Measurements from ENCODE around the gene NLRC5.

The NLRC5 gene, protein sequence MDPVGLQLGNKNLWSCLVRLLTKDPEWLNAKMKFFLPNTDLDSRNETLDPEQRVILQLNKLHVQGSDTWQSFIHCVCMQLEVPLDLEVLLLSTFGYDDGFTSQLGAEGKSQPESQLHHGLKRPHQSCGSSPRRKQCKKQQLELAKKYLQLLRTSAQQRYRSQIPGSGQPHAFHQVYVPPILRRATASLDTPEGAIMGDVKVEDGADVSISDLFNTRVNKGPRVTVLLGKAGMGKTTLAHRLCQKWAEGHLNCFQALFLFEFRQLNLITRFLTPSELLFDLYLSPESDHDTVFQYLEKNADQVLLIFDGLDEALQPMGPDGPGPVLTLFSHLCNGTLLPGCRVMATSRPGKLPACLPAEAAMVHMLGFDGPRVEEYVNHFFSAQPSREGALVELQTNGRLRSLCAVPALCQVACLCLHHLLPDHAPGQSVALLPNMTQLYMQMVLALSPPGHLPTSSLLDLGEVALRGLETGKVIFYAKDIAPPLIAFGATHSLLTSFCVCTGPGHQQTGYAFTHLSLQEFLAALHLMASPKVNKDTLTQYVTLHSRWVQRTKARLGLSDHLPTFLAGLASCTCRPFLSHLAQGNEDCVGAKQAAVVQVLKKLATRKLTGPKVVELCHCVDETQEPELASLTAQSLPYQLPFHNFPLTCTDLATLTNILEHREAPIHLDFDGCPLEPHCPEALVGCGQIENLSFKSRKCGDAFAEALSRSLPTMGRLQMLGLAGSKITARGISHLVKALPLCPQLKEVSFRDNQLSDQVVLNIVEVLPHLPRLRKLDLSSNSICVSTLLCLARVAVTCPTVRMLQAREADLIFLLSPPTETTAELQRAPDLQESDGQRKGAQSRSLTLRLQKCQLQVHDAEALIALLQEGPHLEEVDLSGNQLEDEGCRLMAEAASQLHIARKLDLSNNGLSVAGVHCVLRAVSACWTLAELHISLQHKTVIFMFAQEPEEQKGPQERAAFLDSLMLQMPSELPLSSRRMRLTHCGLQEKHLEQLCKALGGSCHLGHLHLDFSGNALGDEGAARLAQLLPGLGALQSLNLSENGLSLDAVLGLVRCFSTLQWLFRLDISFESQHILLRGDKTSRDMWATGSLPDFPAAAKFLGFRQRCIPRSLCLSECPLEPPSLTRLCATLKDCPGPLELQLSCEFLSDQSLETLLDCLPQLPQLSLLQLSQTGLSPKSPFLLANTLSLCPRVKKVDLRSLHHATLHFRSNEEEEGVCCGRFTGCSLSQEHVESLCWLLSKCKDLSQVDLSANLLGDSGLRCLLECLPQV (N-terminal part only)

DNA sequence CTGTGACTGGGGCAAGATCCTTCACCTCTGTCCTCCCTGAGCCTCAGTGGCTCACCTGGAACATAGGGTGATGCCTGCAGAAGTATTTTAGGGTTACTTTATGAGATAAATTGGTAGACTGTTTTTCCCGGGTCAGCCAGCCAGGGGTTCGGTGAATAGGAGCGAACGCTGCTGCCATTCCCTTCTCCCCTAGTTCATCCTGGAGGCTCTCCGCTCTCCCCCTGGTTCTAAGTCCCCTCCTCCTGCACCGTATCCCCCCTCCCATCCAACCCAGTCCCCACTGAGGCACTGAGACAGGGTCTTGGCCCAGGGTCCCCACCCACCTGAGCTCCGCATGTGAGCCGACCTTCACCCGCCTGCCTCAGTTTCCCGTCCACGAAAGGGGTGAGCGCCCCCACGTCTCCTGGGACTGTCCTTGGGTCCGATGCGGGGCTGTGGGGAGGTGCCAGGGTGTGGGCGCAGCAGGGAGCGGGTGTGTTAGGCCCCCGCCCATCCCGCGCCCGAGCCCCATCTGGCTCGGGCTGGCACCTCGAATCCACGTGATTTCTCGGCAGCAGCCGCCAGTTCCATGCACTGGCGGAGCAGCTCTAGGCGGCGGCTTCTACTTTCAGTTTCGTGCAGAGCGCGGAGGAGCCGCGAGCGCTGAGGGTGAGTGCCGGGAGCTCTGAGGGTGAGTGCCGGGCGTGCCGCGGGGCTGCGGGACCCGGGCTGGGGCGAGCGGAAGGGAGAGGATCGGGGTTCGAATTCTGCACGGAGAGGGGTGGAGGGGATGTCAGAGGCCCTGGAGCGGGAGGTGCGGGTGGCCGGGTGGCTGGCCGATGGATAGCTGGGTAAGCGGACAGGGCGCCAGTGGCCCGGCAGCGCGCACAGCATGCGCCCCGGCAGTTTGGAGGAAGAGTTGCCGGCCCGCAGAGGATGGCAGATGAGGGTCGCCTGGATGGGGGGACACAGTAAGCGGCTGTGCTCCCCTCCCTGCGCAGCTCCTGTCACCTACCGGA, at the start of gene NLRC5:
TSS of gene NLRC5 (plus strand) at position 610 of the 998 bp plus-strand sequence. CDS start 31,156 bp downstream, outside the sequence.
- DNase-seq = no peak

DNA sequence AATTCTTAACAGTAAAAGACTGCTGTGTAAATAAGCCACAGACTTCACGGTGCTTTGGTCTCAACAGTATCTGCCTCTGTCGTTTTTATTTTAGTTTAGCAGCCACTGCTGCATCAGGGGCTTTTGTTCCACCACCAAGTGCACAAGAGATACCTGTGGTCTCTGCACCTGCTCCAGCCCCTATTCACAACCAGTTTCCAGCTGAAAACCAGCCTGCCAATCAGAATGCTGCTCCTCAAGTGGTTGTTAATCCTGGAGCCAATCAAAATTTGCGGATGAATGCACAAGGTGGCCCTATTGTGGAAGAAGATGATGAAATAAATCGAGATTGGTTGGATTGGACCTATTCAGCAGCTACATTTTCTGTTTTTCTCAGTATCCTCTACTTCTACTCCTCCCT, 49.6 kb upstream of the NLRC5 start:
- no peak for DNase-seq

DNA sequence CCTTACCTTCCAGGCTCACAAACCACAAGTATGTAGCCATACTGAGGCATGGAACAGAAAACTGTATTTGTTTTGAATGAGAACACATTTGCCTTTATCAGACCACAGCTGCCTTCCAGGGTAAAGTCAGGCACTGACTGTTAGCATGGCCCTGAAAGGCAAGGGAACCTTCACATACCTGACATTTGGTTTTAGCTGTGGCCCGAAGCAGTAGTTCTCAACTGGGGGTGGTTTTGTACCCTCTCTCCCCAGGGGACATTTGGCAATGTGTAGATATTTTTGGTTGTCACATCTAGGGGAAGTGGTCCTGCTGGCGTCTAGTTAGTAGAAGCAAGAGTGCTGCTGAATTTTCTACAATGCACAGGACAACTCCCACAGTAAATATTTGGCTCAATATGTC, 48.3 kb upstream of the NLRC5 start:
- no peak for DNase-seq

DNA sequence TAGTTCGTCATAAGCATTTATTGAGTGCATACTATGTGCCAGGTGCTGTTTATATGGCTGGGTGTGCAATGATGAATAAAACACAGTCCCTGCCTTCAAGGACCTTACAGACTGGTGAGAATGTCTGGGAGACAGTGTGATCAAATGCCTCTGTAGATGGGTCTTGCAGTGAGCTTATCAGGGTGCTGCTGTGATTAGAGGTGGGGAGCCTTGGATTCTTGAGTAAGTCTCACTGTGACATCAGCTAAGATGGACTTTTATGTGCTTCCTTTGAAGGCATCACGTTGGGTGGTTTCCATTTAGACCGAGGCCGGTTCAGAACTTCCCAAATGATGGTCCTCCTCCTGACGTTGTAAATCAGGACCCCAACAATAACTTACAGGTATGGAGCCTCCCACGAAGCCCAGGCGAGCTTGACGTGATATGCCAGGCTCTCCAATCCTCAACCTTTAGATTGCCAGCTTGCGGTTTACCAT, 47.5 kb upstream of the NLRC5 start:
- DNase-seq = no peak

DNA sequence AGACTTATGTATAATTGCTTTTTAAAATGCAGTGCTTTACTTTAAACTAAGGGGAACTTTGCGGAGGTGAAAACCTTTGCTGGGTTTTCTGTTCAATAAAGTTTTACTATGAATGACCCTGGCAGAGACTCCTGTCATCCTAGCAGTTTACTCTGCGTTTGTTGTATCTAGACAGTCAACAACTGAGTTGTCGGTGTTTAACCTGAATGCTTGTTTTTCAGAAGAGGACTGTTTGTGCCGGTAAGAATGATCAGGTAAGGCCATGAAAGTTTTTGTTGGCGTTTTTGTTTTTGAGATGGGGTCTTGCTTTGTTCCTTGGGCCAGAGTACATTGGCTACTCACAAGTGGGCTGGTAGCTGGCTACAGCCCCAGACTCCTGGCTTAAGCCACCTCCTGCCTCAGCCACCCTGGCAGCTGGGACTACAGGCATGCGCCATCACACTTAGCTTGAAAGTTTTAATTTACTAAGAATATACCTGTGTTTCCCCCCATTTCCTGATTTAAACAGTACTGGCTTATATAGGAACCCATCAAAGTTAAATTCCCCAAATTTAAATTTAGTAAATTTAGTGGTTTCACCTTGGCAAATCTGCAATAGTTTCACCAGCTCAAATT, 45.5 kb upstream of the NLRC5 start:
- DNase-seq = no peak

DNA sequence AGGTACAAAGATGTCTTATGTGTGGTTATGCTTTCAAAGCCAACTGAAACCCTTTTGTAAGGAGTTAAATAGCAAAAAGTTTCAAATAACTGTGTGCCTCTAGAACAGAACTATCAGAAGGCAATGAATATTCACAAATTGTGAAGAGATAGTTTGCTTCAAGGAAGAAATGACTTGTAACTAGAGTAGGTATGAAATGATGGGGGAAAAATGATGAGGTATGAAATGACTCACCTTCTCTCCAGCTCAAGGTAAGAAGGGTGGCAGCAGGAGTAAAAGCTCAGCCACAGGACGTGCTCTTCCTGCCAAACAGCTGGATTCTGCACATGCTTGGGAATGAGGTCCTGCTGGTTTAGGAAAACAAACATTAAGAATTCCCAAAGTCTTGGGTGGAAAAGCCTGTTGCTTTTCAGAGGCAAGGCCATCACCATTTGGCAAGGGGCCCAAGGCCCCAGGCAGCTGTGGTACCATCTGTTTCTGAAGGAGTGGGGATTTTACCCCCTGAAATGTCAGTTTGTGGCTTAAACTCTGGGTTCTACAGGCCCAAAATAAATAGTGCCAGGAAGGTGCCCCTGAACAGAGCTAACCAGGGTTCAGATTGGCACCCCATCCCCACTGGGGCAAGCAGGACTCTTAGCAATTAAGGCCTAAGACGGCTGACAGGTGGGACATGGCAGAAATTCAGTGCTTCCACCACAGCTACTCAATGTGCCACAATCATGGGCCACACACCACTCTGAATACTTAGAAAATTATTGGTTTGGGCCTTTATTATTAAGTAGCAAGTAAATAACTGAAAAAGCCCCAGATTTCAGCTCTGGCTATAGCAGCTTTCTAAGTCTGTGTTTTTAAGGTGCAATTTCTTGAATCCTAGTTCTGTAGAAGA, 44.2 kb upstream of the NLRC5 start:
- no peak for DNase-seq

DNA sequence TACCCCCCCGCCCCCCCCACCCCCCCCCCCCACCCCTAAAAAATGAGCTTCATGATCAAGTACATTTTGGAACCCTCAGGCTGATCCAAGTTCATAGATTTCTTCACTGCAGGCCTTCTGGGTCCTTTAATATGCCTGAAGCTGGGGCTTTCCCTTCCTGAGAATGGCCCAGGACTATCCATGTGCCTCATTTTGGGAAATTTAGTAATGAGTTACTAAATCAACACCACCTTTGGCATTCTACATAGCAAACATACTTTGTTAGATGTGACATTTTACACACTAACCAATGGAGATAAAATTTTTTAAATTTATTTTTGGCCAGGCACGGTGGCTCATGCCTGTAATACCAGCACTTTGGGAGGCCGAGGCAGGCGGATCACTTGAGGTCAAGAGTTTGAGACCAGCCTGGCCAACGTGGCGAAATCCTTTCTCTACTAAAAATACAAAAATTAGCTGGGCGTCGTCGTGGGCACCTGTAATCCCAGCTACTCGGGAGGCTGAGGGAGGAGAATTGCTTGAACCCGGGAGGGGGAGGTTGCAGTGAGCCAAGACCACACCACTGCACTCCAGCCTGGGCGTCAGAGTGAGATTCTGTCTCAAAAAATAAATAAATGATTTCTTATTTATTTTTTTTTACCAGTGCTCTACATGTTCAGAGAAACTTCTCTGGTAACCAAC, 43.4 kb upstream of the NLRC5 start:
- DNase-seq = no peak

DNA sequence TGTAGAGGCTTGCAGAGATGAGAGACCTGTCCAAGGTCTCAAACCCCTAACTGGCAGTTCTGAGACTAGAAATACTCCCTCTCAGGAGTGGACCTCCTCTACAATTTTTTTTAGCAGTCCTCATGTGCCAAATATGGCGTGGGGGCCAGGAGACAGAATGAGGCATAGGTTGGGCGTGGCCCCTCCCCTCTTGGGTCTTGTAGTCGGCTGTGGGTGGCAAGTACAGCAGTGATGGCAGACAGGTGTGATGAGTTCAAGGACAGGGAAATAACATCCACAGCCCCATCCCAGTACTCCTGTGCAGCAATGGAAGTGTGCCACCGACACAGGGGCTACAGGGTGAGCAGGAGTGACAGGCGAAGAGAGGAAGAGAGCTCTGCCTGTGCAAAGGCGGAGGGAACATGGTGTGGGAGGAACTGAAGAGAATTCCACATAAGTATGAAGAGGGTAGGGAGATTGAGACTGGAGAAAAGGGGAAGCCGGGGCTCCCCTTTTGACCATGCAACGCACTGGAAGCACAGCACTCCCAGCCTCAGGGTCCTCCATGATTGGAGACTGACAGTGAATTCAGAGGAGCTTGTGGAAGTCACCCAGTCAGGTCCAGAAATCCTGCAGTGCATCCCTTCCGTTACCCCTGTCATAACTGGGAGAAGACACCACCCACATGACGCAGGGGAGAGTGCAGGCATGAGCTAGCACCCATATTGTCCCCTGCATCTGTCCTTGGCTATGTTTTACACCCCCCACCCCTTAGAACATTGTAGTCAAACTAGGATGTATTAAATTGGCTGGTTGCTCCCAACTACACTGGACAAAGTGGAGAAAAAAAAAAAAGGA, 42.4 kb upstream of the NLRC5 start:
- DNase-seq = no peak

DNA sequence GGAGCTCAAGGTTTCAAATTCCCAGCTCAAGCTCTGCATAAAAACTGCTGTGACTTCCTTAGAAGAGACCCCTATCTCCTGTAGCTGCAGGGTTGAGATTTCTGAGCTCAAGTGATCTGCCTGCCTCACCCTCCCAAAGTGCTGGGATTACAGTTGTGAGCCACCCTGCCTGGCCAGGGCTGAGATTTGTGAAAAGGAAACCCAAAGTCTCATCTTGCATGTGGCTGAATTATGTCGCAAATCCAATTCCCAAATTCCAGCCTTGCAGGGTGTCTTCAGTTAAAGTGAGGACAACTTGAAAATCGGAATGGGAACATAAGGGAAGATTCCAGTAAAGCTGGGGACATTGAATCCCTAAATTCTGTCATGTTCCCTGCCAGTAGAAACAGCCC, 41.8 kb upstream of the NLRC5 start:
- no peak for DNase-seq

DNA sequence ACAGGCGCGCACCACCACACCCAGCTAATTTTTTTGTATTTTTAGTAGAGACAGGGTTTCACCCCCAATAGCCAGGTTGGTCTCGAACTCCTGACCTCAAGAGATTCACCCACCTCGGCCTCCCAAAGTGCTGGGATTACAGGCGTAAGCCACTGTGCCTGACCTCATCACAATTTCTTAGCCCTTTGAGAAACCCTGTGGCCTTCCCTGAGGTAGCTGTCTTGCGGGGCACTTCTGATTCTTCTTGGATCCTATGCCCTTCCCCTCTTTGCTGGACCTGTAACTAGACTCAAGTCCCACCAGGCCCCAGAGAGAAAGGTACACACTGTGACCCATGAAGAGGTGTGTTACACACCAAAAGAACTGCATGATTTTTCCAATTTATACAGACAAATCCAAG, 41.1 kb upstream of the NLRC5 start:
- no peak for DNase-seq

DNA sequence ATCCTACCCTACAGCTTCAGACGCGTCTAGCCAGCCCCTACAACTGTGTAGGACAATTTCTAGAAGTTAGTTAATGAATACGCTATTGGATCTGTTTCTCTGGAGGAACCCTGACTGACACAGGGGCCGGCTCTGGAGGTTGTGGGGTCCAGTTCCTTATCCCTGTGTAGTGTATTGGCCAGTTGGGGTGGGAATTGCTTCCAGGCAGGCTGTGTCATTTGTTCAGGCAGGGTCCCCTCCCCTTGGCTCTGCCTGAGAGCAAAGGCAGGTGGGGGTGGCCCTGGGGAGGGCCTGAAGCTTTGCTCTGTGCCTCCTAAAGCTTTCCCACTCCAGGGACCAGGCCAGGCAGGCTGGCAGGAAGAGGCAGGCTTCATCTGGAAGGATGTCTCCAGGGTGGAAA, 39.3 kb upstream of the NLRC5 start:
- DNase-seq = no peak

DNA sequence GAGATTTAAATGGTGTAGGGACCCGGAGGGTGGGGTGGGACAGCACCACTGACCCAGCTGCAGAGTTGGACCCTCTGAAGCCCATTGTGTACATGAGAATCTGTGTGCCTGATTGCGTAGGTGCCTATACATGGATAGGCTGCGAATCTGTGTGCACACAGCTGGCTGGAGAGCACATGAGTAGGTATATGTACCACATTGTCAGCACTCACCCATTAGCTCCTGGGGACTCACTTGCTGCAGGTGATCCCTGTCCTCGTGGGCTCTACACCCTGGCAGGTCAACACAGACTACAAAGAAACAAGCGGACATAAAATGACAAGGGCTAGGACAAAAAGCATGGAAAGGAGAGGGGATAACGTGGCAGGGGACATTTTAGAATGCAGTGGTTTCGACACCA, 38.9 kb upstream of the NLRC5 start:
- DNase-seq = no peak

DNA sequence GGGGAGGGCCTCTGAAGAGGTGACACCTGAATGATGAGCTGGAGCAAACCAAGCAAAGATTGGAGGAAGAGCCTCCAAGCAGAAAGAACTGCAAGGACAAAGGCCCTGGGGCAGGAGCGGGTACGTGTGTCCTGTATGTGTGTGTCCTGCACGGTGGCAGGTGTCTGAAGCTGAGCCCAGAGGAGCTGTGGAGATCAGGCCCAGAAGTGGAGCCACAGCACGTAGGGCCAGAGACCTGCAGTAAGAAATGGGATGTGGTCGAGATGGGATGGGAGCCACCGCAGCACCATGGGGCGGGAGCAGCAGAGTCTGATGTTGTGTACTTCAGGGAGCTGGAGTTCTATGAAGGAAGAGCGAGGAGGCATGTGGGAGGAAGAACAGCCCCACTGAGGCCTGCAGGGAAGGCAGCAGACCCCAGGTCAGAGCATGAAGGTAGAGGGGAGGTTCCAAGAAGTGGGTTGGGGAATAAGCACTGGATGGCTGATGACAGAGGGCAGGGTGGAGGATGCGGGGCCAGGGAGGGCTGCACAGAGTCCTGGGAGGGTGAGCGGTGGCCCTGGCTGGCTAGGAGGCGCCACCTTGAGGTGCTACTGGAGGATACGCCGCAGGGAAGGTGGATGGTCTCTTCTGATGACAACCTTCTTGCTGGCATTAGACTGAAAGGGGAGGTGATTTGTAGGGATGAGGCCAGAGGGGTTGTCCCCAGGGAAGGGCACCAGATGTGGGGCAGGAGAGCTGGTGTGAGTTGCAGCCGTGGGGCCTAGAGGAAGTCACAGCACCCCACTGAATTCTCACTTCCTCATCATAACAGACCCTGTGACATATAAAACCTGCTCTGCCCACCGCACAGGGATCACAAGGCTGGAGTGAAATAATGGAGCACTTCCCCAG, 38.2 kb upstream of the NLRC5 start:
- DNase-seq = no peak

DNA sequence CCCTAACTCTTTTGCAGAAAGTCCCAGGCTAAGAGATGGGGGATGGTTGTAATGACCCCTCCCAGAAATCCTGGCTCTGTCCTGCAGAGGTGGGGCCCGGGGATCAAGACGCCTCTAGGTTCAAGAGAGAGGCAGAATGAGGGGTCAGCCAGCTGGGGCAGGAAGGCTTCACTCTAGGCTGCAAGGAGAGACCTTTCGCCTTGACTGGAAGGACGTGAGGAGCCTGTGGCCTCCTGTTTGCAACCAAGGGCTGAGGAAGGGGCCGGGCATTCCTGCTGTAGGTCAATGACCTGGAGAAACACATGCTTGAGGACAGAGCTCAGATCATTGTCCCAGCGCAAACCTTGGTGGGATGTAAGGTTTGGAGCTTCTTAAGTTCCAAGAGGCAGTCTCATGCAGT, 36.4 kb upstream of the NLRC5 start:
- no peak for DNase-seq

DNA sequence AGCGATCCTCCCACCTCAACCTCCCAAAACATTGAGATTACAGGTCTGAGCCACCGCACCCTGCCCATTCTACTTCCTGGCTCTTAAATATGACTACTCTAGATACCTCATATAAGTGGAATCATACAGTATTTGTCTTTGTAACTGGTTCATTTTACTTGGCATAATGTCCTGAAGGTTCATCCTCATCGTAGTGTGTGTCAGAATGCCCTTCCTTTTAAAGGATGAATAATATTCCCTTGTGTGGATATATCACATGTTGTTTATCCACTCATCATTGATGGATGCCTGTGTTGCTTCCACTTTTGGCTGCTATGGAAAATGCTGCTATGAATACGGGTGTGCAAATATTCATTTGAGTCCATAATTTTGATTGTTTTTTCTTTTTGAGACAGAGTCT, 33.3 kb upstream of the NLRC5 start:
- no peak for DNase-seq

DNA sequence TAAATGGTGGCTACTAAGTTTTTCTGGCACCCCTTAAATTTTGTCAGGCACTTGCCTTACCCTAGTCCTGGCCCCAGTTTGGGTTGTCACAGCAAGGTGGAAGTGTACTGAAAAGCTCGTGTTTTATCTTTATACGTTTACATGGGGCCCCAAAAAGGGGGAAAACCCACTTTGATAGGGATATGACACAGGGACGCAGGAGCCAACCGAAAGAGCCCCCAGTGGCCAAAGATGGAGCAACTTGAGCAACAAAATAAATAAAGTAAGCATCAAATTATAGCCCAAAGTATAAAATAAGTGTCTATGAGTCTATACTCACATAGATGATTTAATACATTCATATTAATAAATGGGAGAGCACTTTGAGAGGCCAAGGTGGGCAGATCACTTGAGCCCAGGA, 32.6 kb upstream of the NLRC5 start:
- no peak for DNase-seq

DNA sequence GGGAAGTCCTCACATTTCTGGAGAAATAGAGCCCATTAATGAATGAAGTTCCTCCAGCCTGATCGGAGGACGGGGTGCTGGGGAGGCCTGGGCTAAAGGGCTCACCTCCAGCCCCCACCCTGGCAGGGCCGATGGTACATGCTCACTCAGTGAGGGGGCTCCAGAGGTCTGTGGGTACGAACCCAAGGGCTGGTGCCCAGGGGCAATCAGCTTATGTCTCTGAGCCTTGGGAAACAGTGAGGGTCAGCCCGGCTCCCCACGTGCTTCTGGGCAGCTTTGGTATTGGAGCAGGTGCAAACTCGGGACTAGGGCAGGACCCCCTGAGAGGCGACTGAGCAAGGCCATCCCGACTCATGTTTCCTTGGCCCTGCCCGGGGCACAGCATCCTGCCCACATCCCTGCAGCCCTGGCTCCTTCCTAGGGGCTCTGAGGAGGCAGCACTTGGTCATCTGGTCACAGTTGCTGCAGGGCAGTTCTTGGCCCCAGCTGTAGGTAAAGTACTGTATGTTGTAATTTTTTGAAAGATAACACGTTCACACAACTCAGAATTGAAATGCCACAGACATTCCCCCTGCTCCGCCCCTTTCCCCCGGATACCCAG, 28.6 kb upstream of the NLRC5 start:
- DNase-seq = no peak

Measured in cortex of kidney (tissue), 1 donor.